Measurements from ENCODE around the gene IQGAP3.

IQGAP3 gene

GRCh38 chr1:156578055-156578454, 5.7 kb upstream of the IQGAP3 start:
- no peak for ATAC-seq (replicated peaks)
- no peaks in the 10 kb centered on the region for H3K9me3 Mint-ChIP-seq
- H3K27ac Mint-ChIP-seq: no peak overlapping the region
- no peaks in the 10 kb centered on the region for H3K36me3 Mint-ChIP-seq (ENCODE audit: insufficient read depth)
- peaks cover 10 to 14% of the 10 kb centered on the region in 2 donors for H3K4me1 Mint-ChIP-seq (ENCODE audit: low read depth in 2 of 2)
- H3K27me3 Mint-ChIP-seq: peaks cover 13 to 20% of the 10 kb centered on the region in 2 donors
- no peak for DNase-seq
- no peak overlapping the region for H3K4me3 Mint-ChIP-seq

GRCh38 chr1:156577550-156577949, 5.2 kb upstream of the IQGAP3 start:
- Mint-ChIP-seq H3K4me3 (no peak overlapping the region), H3K36me3 (ENCODE audit: insufficient read depth) (no peaks in the 10 kb centered on the region), H3K4me1 (ENCODE audit: low read depth in 2 of 2) (peaks cover 11 to 14% of the 10 kb centered on the region in 2 donors), H3K9me3 (no peaks in the 10 kb centered on the region), H3K27ac (no peak overlapping the region), H3K27me3 (peaks cover 18 to 25% of the 10 kb centered on the region in 2 donors)
- ATAC-seq (replicated peaks) (no peak), DNase-seq (no peak)

GRCh38 chr1:156574039-156574633, 1.8 kb upstream of the IQGAP3 start:
- Mint-ChIP-seq H3K4me3 (no peak overlapping the region), H3K4me1 (ENCODE audit: low read depth in 2 of 2) (peaks cover 7 to 13% of the 10 kb centered on the region in 2 donors), H3K36me3 (ENCODE audit: insufficient read depth) (no peaks in the 10 kb centered on the region), H3K9me3 (no peaks in the 10 kb centered on the region), H3K27ac (no peak overlapping the region), H3K27me3 (peaks cover 38 to 43% of the 10 kb centered on the region in 2 donors)
- DNase-seq (no peak), ATAC-seq (replicated peaks) (no peak)

- peak overlapping the region in 1 of 2 donors; percentile 75 for H3K27ac Mint-ChIP-seq
- peaks cover 38 to 43% of the 10 kb centered on the region in 2 donors for H3K27me3 Mint-ChIP-seq
- DNase-seq (no peak), ATAC-seq (replicated peaks) (no peak)
- peaks cover 7 to 13% of the 10 kb centered on the region in 2 donors for H3K4me1 Mint-ChIP-seq (ENCODE audit: low read depth in 2 of 2)
- no peaks in the 10 kb centered on the region for H3K9me3 Mint-ChIP-seq
- no peaks in the 10 kb centered on the region for H3K36me3 Mint-ChIP-seq (ENCODE audit: insufficient read depth)
- H3K4me3 Mint-ChIP-seq: peak overlapping the region; percentile 68 to 73
Observed at GRCh38 chr1:156572663-156573018, 276 bp upstream of the IQGAP3 start.

- Mint-ChIP-seq H3K36me3 (ENCODE audit: insufficient read depth) (no peaks in the 10 kb centered on the region), H3K27ac (no peak overlapping the region), H3K27me3 (peaks cover 38 to 43% of the 10 kb centered on the region in 2 donors), H3K9me3 (no peaks in the 10 kb centered on the region), H3K4me3 (no peak overlapping the region), H3K4me1 (ENCODE audit: low read depth in 2 of 2) (peaks cover 7 to 13% of the 10 kb centered on the region in 2 donors)
- ATAC-seq (replicated peaks): no peak
- DNase-seq: no peak
Observed at GRCh38 chr1:156571261-156571852, 1.0 kb downstream of the IQGAP3 start.

- Mint-ChIP-seq H3K4me1 (ENCODE audit: low read depth in 2 of 2) (no peaks in the 10 kb centered on the region), H3K36me3 (ENCODE audit: insufficient read depth) (no peaks in the 10 kb centered on the region), H3K27me3 (peaks cover 7 to 9% of the 10 kb centered on the region in 2 donors), H3K9me3 (no peaks in the 10 kb centered on the region), H3K27ac (no peak overlapping the region), H3K4me3 (no peak overlapping the region)
- DNase-seq (no peak), ATAC-seq (replicated peaks) (no peak)
Observed at GRCh38 chr1:156566436-156566835, 5.9 kb downstream of the IQGAP3 start.

GRCh38 chr1:156565519-156565918, 6.8 kb downstream of the IQGAP3 start:
- no peak for ATAC-seq (replicated peaks)
- no peaks in the 10 kb centered on the region for H3K27me3 Mint-ChIP-seq
- no peaks in the 10 kb centered on the region for H3K4me1 Mint-ChIP-seq (ENCODE audit: low read depth in 2 of 2)
- no peak overlapping the region for H3K27ac Mint-ChIP-seq
- H3K36me3 Mint-ChIP-seq (ENCODE audit: insufficient read depth): no peaks in the 10 kb centered on the region
- H3K4me3 Mint-ChIP-seq: no peak overlapping the region
- no peak for DNase-seq
- no peaks in the 10 kb centered on the region for H3K9me3 Mint-ChIP-seq

- H3K9me3 Mint-ChIP-seq: no peaks in the 10 kb centered on the region
- H3K4me1 Mint-ChIP-seq (ENCODE audit: low read depth in 2 of 2): no peaks in the 10 kb centered on the region
- ATAC-seq (replicated peaks): no peak
- no peaks in the 10 kb centered on the region for H3K27me3 Mint-ChIP-seq
- no peak for DNase-seq
- H3K36me3 Mint-ChIP-seq (ENCODE audit: insufficient read depth): peaks cover 3% of the 10 kb centered on the region
- H3K4me3 Mint-ChIP-seq: no peak overlapping the region
- no peak overlapping the region for H3K27ac Mint-ChIP-seq
Observed at GRCh38 chr1:156560585-156561163, 11.7 kb downstream of the IQGAP3 start.

- Mint-ChIP-seq H3K27ac (no peak overlapping the region), H3K9me3 (no peaks in the 10 kb centered on the region), H3K4me3 (no peak overlapping the region), H3K27me3 (no peaks in the 10 kb centered on the region), H3K36me3 (ENCODE audit: insufficient read depth) (peaks cover 3% of the 10 kb centered on the region), H3K4me1 (ENCODE audit: low read depth in 2 of 2) (no peaks in the 10 kb centered on the region)
- DNase-seq: no peak
- no peak for ATAC-seq (replicated peaks)
Observed at GRCh38 chr1:156559797-156560385, 12.5 kb downstream of the IQGAP3 start.

GRCh38 chr1:156559086-156559796, 13.1 kb downstream of the IQGAP3 start:
- DNase-seq (no peak), ATAC-seq (replicated peaks) (no peak)
- Mint-ChIP-seq H3K4me1 (ENCODE audit: low read depth in 2 of 2) (no peaks in the 10 kb centered on the region), H3K4me3 (no peak overlapping the region), H3K9me3 (no peaks in the 10 kb centered on the region), H3K27ac (no peak overlapping the region), H3K27me3 (no peaks in the 10 kb centered on the region), H3K36me3 (ENCODE audit: insufficient read depth) (peaks cover 3% of the 10 kb centered on the region)

- no peaks in the 10 kb centered on the region for H3K9me3 Mint-ChIP-seq
Observed at GRCh38 chr1:156556354-156556753, 16.0 kb downstream of the IQGAP3 start.

GRCh38 chr1:156555715-156556114, 16.6 kb downstream of the IQGAP3 start:
- Mint-ChIP-seq H3K36me3 (ENCODE audit: insufficient read depth) (peaks cover 3% of the 10 kb centered on the region), H3K4me3 (no peak overlapping the region), H3K4me1 (ENCODE audit: low read depth in 2 of 2) (peaks cover 4% of the 10 kb centered on the region in 2 donors), H3K27me3 (no peaks in the 10 kb centered on the region), H3K27ac (no peak overlapping the region), H3K9me3 (no peaks in the 10 kb centered on the region)
- no peak for ATAC-seq (replicated peaks)
- DNase-seq: no peak

More at GRCh38 chr1:156556354-156556753, 16.0 kb downstream of the IQGAP3 start:
- ATAC-seq (replicated peaks) (no peak), DNase-seq (no peak)
- no peak overlapping the region for H3K27ac Mint-ChIP-seq
- H3K27me3 Mint-ChIP-seq: no peaks in the 10 kb centered on the region
- peaks cover 3% of the 10 kb centered on the region for H3K36me3 Mint-ChIP-seq (ENCODE audit: insufficient read depth)
- H3K4me3 Mint-ChIP-seq: no peak overlapping the region
- peaks cover 4% of the 10 kb centered on the region in 2 donors for H3K4me1 Mint-ChIP-seq (ENCODE audit: low read depth in 2 of 2)

GRCh38 chr1:156554971-156555370, 17.4 kb downstream of the IQGAP3 start:
- Mint-ChIP-seq H3K4me3 (no peak overlapping the region), H3K9me3 (no peaks in the 10 kb centered on the region), H3K36me3 (ENCODE audit: insufficient read depth) (no peaks in the 10 kb centered on the region), H3K4me1 (ENCODE audit: low read depth in 2 of 2) (peaks cover 4% of the 10 kb centered on the region in 2 donors), H3K27ac (peak overlapping the region in 1 of 2 donors; percentile 24), H3K27me3 (no peaks in the 10 kb centered on the region)
- DNase-seq: no peak
- no peak for ATAC-seq (replicated peaks)

Measured in effector memory CD8-positive, alpha-beta T cell (primary cell).